GM11168 (cell line): ENCODE results near the gene SPECC1.
"Not testable (repeated sequence)": the region's sequence is repeated elsewhere in the genome, so short reads cannot be mapped to it uniquely, and the experiment has no call there.

ENCODE experiments used
- in situ Hi-C: fragments of 300-500 bp; cut with MboI; formaldehyde crosslinking; loops from one replicate; pipeline ENCODE4 v1.12.0; 2022; ENCODE audit warnings: low sequenced_read_pairs; ENCODE audit not compliant: unreplicated experiment

The SPECC1 gene

GRCh38 chr17:20256144-20256543 lies 247.0 kb downstream of the SPECC1 start:
- in situ Hi-C loops: no loop called here

- in situ Hi-C loops: no loop called here
These were observed 247.8 kb downstream of the SPECC1 start for GRCh38 chr17:20257008-20257407.

GRCh38 chr17:20257798-20258197 lies 248.6 kb downstream of the SPECC1 start:
- in situ Hi-C loops: no loop called here

- in situ Hi-C loops: no loop called here
These were observed 250.5 kb downstream of the SPECC1 start for GRCh38 chr17:20259668-20260067.

DNA sequence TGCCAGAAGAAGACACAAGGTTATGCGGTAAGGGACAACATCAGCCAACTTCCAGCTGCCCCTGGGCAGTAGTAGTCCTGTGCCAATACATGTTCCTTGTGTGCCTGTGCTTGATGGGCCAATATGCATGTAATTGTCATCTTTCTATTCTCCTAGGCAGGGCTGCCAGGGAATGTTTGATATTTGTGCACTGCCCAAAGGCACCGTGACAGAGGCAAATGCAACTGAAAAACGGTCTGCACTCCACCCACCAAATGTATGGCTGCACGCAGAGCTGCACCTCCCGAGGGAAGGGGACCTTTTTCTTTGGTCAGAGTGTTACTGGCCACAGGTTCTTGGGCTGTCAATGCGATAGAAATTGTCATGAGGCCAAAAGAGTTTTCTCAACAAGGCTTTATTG lies 251.1 kb downstream of the SPECC1 start:
- in situ Hi-C loops: no loop called here

DNA sequence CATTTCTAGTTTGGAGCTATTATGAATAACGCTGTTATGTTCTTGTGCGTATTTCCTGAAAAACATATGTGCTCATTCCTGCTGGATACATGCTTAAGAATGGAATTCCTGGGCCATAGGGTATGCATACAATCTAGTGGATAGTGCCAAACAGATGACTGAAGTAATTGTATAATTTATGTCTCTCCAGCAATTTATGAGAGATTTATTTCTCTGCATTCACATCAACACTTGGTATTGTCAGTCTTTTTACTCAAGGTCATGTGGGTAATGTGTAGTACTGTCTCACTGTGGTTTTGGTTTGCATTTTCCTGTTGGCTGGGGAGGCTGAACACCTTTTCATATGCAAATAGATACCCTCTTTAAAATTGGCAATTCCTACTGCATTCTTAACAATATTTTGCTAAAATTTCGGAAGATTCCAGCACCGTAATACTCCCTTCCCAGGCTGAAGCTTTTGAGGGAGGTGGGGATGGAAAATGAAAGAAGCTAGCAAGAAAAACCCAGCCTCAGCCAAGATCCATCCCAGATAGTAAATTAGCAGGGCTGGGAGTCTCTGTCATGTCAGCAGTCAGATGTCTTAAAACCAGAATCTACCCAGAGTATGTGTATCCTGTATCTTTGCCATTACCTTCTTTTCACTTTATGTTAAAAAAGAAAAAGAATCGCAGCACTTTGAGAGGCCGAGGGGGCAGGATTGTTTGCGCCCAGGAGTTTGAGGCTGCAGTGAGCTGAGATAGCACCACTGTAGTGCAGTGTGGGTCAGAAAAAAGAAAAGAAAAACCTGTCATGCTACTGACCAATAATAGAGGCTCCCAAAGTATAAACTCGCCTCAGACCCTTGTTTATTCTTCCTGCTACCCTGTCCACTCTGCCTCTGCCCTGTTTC lies 253.3 kb downstream of the SPECC1 start:
- in situ Hi-C loops: no loop called here

DNA sequence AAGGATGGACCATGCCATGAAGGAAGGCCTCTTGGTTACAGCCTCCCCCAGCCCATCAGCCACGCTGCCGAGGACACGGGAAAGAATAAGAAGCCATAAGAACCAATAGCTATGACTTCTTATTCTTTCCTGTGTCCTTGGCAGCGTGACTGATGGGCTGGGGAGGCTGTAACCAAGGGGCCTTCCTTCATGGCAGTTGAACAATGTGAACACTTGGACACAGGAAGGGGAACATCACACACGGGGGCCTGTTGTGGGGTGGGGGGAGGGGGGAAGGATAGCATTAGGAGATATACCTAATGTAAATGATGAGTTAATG lies 253.9 kb downstream of the SPECC1 start:
- in situ Hi-C loops: not testable (repeated sequence)

DNA sequence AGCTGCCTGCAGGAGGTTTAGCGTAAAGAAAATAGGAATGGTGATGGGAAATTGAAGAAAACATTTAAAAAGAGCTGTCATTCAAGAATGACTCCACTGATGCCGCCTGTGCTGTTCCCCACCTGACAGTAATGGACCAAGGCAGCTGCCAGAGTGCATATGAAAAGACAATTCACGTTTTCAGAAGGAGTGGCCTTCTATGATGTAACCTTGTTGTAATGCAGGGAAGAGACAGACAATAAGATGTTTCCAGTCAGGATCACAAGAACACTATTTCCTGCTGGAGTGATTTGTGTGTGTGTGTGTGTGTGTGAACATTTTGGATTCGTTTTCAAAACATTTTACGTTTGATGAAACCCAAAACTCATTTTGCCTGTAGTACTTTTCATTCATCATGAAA lies 254.4 kb downstream of the SPECC1 start:
- in situ Hi-C loops: no loop called here

- in situ Hi-C loops: no loop called here
These were observed 255.8 kb downstream of the SPECC1 start for GRCh38 chr17:20264996-20265395.

DNA sequence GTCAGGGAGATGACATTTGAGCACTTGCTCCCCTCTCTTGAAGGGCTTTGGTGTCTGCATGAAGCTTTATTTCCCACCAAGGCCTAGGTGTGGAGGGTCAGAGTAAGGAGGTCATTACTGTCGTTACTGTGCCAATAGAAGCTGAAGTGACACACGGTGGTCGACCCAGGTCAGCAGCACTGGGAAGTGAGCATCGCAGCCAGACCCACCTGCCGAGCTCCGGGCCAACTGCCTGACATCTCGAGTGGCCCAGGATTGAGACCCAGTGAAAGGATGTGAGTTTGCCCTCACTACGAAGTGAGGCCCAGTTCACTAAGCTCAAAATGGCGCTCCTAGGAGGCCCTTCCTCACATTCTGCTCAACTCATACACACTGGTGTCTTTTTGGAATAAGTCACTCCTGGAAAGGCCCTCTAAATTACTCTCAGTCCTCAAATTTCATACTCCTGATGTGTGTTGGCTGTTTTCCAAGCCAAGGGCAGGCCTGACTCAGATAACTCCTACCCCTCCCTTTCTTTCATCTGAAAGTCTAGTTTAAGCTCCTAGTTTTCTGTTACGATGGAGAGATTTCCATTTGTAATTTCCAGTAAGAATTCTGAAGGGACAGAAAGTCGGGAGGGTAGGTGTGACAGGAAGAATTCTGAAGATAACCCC lies 257.8 kb downstream of the SPECC1 start:
- in situ Hi-C loops: no loop called here

- in situ Hi-C loops: no loop called here
These were observed 258.3 kb downstream of the SPECC1 start for GRCh38 chr17:20267459-20267842.

- in situ Hi-C loops: no loop called here
These were observed 261.2 kb downstream of the SPECC1 start for GRCh38 chr17:20270369-20270768.

DNA sequence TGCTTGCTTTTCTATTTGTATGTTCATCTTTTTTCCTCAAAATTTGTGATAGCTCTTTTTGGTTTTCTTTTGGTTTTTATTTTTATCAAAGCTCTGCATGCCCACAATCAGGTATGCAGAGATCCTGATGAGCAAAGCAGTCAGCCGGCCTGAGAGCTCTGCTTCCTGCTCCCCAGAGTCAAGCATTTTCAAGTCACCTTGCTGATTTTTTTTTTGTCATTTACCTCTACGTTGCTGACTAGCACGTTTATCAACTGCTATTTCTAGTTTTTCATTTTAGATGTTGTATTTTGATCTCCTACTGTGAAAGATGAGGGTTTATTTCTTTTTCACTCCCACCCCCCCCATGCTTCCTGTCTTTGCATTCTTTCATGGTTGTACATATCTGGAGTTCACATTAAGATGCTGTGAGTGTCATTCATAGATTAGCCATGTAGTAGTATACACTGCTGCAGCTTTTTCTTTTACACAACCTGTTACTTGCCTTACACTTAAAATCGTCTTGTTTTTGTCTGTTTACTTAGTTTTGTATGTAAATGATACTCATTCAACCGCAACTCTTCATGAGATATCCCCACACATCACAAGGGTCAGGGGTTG lies 262.0 kb downstream of the SPECC1 start:
- in situ Hi-C loops: no loop called here

GRCh38 chr17:20273741-20274500 lies 264.8 kb downstream of the SPECC1 start:
- in situ Hi-C loops: no loop called here

DNA sequence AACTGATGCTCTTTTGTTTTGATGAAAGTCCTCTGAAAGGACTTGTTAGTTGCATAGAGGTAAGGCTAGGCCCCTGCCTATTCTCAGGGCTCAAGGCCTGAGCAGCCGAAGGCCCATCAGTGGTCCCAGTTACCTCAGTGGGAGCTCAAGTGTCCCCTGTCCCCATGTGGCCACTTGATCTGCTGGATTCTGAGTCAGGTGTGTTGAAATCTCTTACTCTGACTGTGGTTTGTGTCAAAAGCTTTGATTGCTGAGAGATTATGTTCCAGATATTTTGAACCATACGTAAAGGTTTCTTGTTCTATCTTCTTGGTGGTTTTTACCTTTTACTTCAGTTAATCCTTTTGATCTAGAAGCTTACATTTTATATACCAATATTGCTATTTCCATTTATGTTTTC lies 266.5 kb downstream of the SPECC1 start:
- in situ Hi-C loops: no loop called here

GRCh38 chr17:20276421-20276820 lies 267.3 kb downstream of the SPECC1 start:
- in situ Hi-C loops: no loop called here

GRCh38 chr17:20278805-20279204 lies 269.6 kb downstream of the SPECC1 start:
- in situ Hi-C loops: no loop called here

DNA sequence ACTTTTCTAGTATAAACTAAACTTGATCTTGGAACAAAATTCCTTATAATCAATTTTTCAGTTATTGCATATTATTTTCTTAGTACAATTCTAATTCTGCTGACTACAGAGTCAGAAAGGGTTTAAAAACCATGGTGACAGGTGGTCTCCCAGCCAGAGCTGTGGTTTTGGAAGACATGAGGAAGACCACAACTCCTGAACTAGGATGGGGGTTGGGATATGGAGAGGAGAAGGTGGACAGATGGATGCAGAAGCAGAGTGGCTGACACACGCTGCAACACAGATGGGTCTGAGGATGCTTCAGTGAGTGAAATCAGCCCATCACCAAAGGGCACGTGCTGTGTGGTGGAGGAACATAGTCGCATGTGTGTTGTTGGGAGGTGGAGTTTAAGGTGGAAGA lies 270.5 kb downstream of the SPECC1 start:
- in situ Hi-C loops: no loop called here

DNA sequence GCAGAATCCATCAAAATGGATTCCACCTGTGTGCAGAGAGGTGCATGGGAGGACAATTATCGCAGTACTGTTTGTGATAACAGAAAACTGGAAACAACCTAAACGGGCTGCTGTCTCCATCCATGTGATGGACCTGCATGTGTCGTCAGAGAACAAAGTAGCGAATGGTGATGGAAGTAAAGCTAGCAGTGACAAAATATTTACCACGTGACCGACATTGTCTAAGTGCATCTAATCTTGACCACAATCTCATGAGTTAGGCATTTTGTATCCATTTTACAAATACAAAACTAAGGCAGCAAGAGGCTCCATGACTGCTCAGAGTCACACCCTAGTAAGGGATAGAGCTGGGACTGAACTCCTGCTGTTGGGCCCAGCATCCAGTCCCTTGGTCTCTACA lies 270.9 kb downstream of the SPECC1 start:
- in situ Hi-C loops: no loop called here

DNA sequence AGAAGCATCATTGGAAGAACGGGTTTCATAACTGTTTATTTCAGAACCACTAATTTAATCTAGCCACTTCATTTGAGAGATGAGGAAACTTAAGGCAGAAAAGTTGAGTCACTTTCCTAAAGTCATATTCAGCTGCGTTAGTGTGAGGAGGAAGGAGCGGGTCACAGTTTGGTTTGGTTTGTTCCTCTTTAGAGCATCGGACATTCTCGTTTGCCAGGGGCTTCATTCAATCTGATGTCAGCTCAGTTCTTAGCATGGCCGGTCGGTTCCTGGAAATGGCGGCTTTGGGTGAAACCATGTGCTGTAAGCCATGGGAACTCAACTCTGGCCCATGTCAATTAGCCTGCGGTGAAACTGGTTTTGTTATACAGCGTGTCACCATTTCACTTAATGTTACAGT lies 271.7 kb downstream of the SPECC1 start:
- in situ Hi-C loops: no loop called here

- in situ Hi-C loops: no loop called here
These were observed 272.7 kb downstream of the SPECC1 start for GRCh38 chr17:20281860-20282259.
